Upper lobe of left lung (tissue), 6 donors: Measurements from ENCODE around the gene MYPOP. TPM values are rescaled to one million over a fixed set of nuclear protein-coding genes. Genes with fewer than 3 reads are reported as not detected.

Experiments used
- ATAC-seq, 2 donors: fragments of 200-7000 bp; cut with Tn5 transposase; one replicate each; pipeline ENCODE4 v1.9.1; 2022; ENCODE audit warnings: mild to moderate bottlenecking in 2 of 2, moderate library complexity in 2 of 2; ENCODE audit not compliant: low FRiP score in 2 of 2
- DNase-seq, 2 donors: peaks; one replicate each; pipeline ENCODE4 v3.0.0-alpha.2; 2019 to 2020
- H3K27ac ChIP-seq, 4 donors: fragments of 200-600 bp; sonication (generic); one replicate each; pipeline ENCODE4 v1.5.1; 2016 to 2019
- H3K27me3 ChIP-seq, 4 donors: fragments of 200-600 bp; sonication (generic); one replicate each; pipeline ENCODE4 v1.5.1; 2017 to 2019
- H3K36me3 ChIP-seq, 4 donors: fragments of 200-600 bp; sonication (generic); one replicate each; pipeline ENCODE4 v1.5.1; 2016 to 2019
- H3K4me1 ChIP-seq, 4 donors: fragments of 200-600 bp; sonication (generic); one replicate each; pipeline ENCODE4 v1.5.1; 2018 to 2019
- H3K4me3 ChIP-seq, 4 donors: fragments of 200-600 bp; sonication (generic); one replicate each; pipeline ENCODE4 v1.5.1; 2017 to 2019; ENCODE audit warnings: mild to moderate bottlenecking in 2 of 4, moderate library complexity in 1 of 4
- H3K9me3 ChIP-seq, 4 donors: fragments of 200-600 bp; sonication (generic); one replicate each; pipeline ENCODE4 v1.5.1; 2018 to 2019
- CTCF ChIP-seq, 6 experiments: fragments of 450-650 bp in 4 of 6; fragments of 200-600 bp in 2 of 6; sonication (generic) in 2 of 6; IDR thresholded peaks; one replicate each; pipeline ENCODE4 v1.5.1; 2016 to 2019; ENCODE audit warnings: antibody characterized with exemption in 6 of 6
- EP300 ChIP-seq, 4 donors: sonication (generic); formaldehyde crosslinking; IDR thresholded peaks; one replicate each; pipeline ENCODE4 v1.5.1; 2017; ENCODE audit warnings: antibody characterized with exemption in 4 of 4, control low read depth in 2 of 4
- POLR2A ChIP-seq, 4 donors: fragments of 450-650 bp; IDR thresholded peaks; one replicate each; pipeline ENCODE4 v1.5.1; 2016 to 2017; ENCODE audit warnings: antibody characterized with exemption in 4 of 4, mild to moderate bottlenecking in 2 of 4
- POLR2AphosphoS5 ChIP-seq, 2 donors: sonication (generic); formaldehyde crosslinking; IDR thresholded peaks; one replicate each; pipeline ENCODE4 v1.5.1; 2017; ENCODE audit warnings: antibody characterized with exemption in 2 of 2
- WGBS, 2 donors: methylation state at CpG; one replicate each; pipeline ENCODE4 v1.1.5; 2017 to 2018; 5-methylcytosine and 5-hydroxymethylcytosine counted together
- total RNA-seq, 6 donors: library from RNA; depleted of rRNA in 4 of 6; stranded (reverse); fragments of >200 nt in 4 of 6; gene quantifications; one replicate each; pipeline versions ENCODE4 v1.1.0 to v1.2.1, GENCODE V29; 2016 to 2021
- donor health status: DM: no; HTN: no; CAD: no; lungs with moderate emphysema.
- donor health status: DM: no; HTN: yes; CAD: no; lungs with severe emphysema.

Gene MYPOP
- total RNA-seq, 6 donors from 2014 or later: 2.3 to 13.6 (median 9.2) TPM

GRCh38 chr19:45889210-45889885 lies 13.1 kb downstream of the MYPOP start:
- 72 to 74% methylated on average over 6 of the region's 6 CpGs for WGBS, 2 donors
- no peak overlapping the region for H3K4me3 ChIP-seq
- DNase-seq (no peak), ATAC-seq (no peak)
- peaks cover 0 to 24% (median 6%) of the 10 kb centered on the region in 4 donors for H3K36me3 ChIP-seq
- no peak overlapping the region for H3K27ac ChIP-seq
- H3K27me3 ChIP-seq: no peaks in the 10 kb centered on the region
- H3K4me1 ChIP-seq: peaks cover 11 to 24% (median 19%) of the 10 kb centered on the region in 4 donors
- TF ChIP-seq EP300 (IDR thresholded peaks at IDR 0.05) (no peak), POLR2A (IDR thresholded peaks at IDR 0.05) (no peak), POLR2AphosphoS5 (IDR thresholded peaks at IDR 0.05) (no peak), CTCF (IDR thresholded peaks at IDR 0.05) (no peak)
- H3K9me3 ChIP-seq: no peaks in the 10 kb centered on the region

GRCh38 chr19:45887200-45887710 lies 15.2 kb downstream of the MYPOP start:
- WGBS, 2 donors: 46 to 63% methylated on average over 6 to 10 of the region's 10 CpGs
- Histone ChIP-seq H3K27me3 (no peaks in the 10 kb centered on the region), H3K4me3 (peak overlapping the region in 3 of 4 donors; percentile 72 to 84 (median 81)), H3K27ac (peak overlapping the region; percentile 87 to 92 (median 90)), H3K36me3 (peaks cover 0 to 28% (median 9%) of the 10 kb centered on the region in 4 donors), H3K4me1 (peaks cover 32 to 45% (median 39%) of the 10 kb centered on the region in 4 donors), H3K9me3 (no peaks in the 10 kb centered on the region)
- DNase-seq (no peak), ATAC-seq (no peak)
- no peak for TF ChIP-seq CTCF (IDR thresholded peaks at IDR 0.05)
- no peak for TF ChIP-seq EP300 (IDR thresholded peaks at IDR 0.05)
- no peak for TF ChIP-seq POLR2AphosphoS5 (IDR thresholded peaks at IDR 0.05)
- TF ChIP-seq POLR2A (IDR thresholded peaks at IDR 0.05): no peak

GRCh38 chr19:45886427-45887199 lies 15.8 kb downstream of the MYPOP start:
- Histone ChIP-seq H3K36me3 (peaks cover 0 to 24% (median 9%) of the 10 kb centered on the region in 4 donors), H3K27me3 (no peaks in the 10 kb centered on the region), H3K4me1 (peaks cover 35 to 52% (median 42%) of the 10 kb centered on the region in 4 donors), H3K4me3 (peak overlapping the region; percentile 39 to 84 (median 76)), H3K27ac (peak overlapping the region; percentile 87 to 92 (median 90)), H3K9me3 (no peaks in the 10 kb centered on the region)
- 1 to 2% methylated on average over 20 to 32 of the region's 32 CpGs for WGBS, 2 donors
- TF ChIP-seq EP300 (IDR thresholded peaks at IDR 0.05): no peak
- peak in 3 of 4 donors; percentile 33 to 65 (median 41) for TF ChIP-seq POLR2A (IDR thresholded peaks at IDR 0.05)
- TF ChIP-seq CTCF (IDR thresholded peaks at IDR 0.05): peak in 2 of 6 experiments; percentile 3 to 16
- peak; percentile 71 to 83 for TF ChIP-seq POLR2AphosphoS5 (IDR thresholded peaks at IDR 0.05)
- ATAC-seq (peak; percentile 93 to 95), DNase-seq (peak; percentile 84 to 88)

- WGBS, 2 donors: 1% methylated on average over 23 to 41 of the region's 107 CpGs
- ATAC-seq: peak; percentile 89 to 93
- Histone ChIP-seq H3K36me3 (peaks cover 0 to 21% (median 7%) of the 10 kb centered on the region in 4 donors), H3K27me3 (no peaks in the 10 kb centered on the region), H3K27ac (peak within 1 kb of the TSS; percentile 87 to 92 (median 90)), H3K4me3 (peak within 1 kb of the TSS; percentile 72 to 92 (median 82)), H3K9me3 (no peaks in the 10 kb centered on the region), H3K4me1 (peaks cover 35 to 52% (median 42%) of the 10 kb centered on the region in 4 donors)
- peak; percentile 93 to 94 for DNase-seq
- peak in 5 of 6 experiments; percentile 4 to 33 (median 23) for TF ChIP-seq CTCF (IDR thresholded peaks at IDR 0.05)
- no peak for TF ChIP-seq EP300 (IDR thresholded peaks at IDR 0.05)
- peak; percentile 53 to 75 for TF ChIP-seq POLR2AphosphoS5 (IDR thresholded peaks at IDR 0.05)
- peak in 2 of 4 donors; percentile 55 to 77 for TF ChIP-seq POLR2A (IDR thresholded peaks at IDR 0.05)
These were observed 16.6 kb downstream of the MYPOP start, which contains the start of gene IRF2BP1 for GRCh38 chr19:45885556-45886426. Gene IRF2BP1, minus strand, starts transcription at chr19:45886141. Its CDS starts 367 bp downstream, at chr19:45885774.
